Mucosa of gallbladder (tissue), 1 donor: ENCODE data around the gene AREL1. TPM values are rescaled to one million over a fixed set of nuclear protein-coding genes. Genes with fewer than 3 reads are reported as not detected.

Experiments
- DNase-seq: peaks from one replicate; pipeline ENCODE4 v3.0.0-alpha.2; 2020; ENCODE audit warnings: low spot score
- total RNA-seq: library from RNA; stranded (reverse); gene quantifications from one replicate; pipeline ENCODE4 v1.2.1, GENCODE V29; 2021
- donor health status: DM: no; HTN: no; CAD: no.

AREL1 gene
- total RNA-seq, 1 donor from 2014 or later: 34.3 TPM

GRCh38 chr14:74636424-74637177 lies 76.3 kb downstream of the AREL1 start:
- no peak for DNase-seq

- DNase-seq: no peak
Measured at GRCh38 chr14:74635847-74636246, 77.0 kb downstream of the AREL1 start.

GRCh38 chr14:74634964-74635363 lies 77.9 kb downstream of the AREL1 start:
- no peak for DNase-seq

- DNase-seq: no peak
Measured at GRCh38 chr14:74634481-74634880, 78.4 kb downstream of the AREL1 start.

GRCh38 chr14:74630881-74631690 lies 81.8 kb downstream of the AREL1 start:
- no peak for DNase-seq

GRCh38 chr14:74628418-74628817 lies 84.5 kb downstream of the AREL1 start:
- no peak for DNase-seq

- DNase-seq: no peak
Measured at GRCh38 chr14:74627076-74627475, 85.8 kb downstream of the AREL1 start.

- no peak for DNase-seq
Measured at GRCh38 chr14:74622257-74622656, 90.6 kb downstream of the AREL1 start.

- no peak for DNase-seq
Measured at GRCh38 chr14:74621556-74621955, 91.3 kb downstream of the AREL1 start.

- no peak for DNase-seq
Measured at GRCh38 chr14:74620923-74621322, 92.0 kb downstream of the AREL1 start.

- no peak for DNase-seq
Measured at GRCh38 chr14:74620497-74620921, 92.4 kb downstream of the AREL1 start.

- DNase-seq: peak; percentile 68
Measured at GRCh38 chr14:74619672-74620131, 93.2 kb downstream of the AREL1 start.

GRCh38 chr14:74618078-74618952 lies 94.6 kb downstream of the AREL1 start:
- peak; percentile 66 for DNase-seq

GRCh38 chr14:74616996-74617700 lies 95.7 kb downstream of the AREL1 start:
- DNase-seq: no peak

- DNase-seq: no peak
Measured at GRCh38 chr14:74616507-74616906, 96.4 kb downstream of the AREL1 start.

GRCh38 chr14:74615735-74616134 lies 97.1 kb downstream of the AREL1 start:
- no peak for DNase-seq

- no peak for DNase-seq
Measured at GRCh38 chr14:74614508-74615495, 98.1 kb downstream of the AREL1 start.

- no peak for DNase-seq
Measured at GRCh38 chr14:74613211-74613914, 99.5 kb downstream of the AREL1 start.

- DNase-seq: peak; percentile 78
Measured at GRCh38 chr14:74612350-74613021, 100.4 kb downstream of the AREL1 start.
